ENCODE measurements around the gene NR3C1. TPM values are rescaled to one million over a fixed set of nuclear protein-coding genes. Genes with fewer than 3 reads are reported as not detected.
A peak's percentile ranks its signal among the peaks of the same experiment; 100 is the strongest.

Gene NR3C1
- total and polyA plus RNA-seq, 2 of the 13 experiments (the other 11 are each of a cell fraction or from before 2014, with no cell fraction given) = 10.0 to 24.3 TPM

GRCh38 chr5:143402017-143402552 is 1.4 kb downstream of the NR3C1 start (continued):
- TF ChIP-seq ZNF281 (CRISPR knock-in tag; IDR thresholded peaks at IDR 0.05; ENCODE audit: borderline replicate concordance) (no peak), SIN3B (IDR thresholded peaks at IDR 0.05; ENCODE audit: low read length) (no peak), ZNF253 (CRISPR knock-in tag; IDR thresholded peaks at IDR 0.05; ENCODE audit: borderline replicate concordance) (no peak), NFYC (CRISPR knock-in tag; IDR thresholded peaks at IDR 0.05) (no peak), ZNF614 (CRISPR knock-in tag; IDR thresholded peaks at IDR 0.05; ENCODE audit: borderline replicate concordance) (no peak), CCDC6 (CRISPR knock-in tag; IDR thresholded peaks at IDR 0.05) (0 out of 2 replicates have a peak, but pooled peaks have one; percentile 38), RBM39 (IDR thresholded peaks at IDR 0.05; ENCODE audit: low read depth, low read length, poor library complexity, severe bottlenecking) (no peak), ZMYM4 (CRISPR knock-in tag; IDR thresholded peaks at IDR 0.05) (0 out of 2 replicates have a peak, but pooled peaks have one; percentile 6), CREBL2 (CRISPR knock-in tag; IDR thresholded peaks at IDR 0.05; ENCODE audit: borderline replicate concordance) (no peak), ZNF792 (CRISPR knock-in tag; IDR thresholded peaks at IDR 0.05) (no peak), PHB2 (IDR thresholded peaks at IDR 0.05; ENCODE audit: partially characterized antibody) (no peak), ZNF652 (CRISPR knock-in tag; IDR thresholded peaks at IDR 0.05; ENCODE audit: borderline replicate concordance, low read depth) (no peak), NCOA2 (CRISPR knock-in tag; IDR thresholded peaks at IDR 0.05) (0 out of 2 replicates have a peak, but pooled peaks have one; percentile 6), KDM5B (CRISPR knock-in tag; IDR thresholded peaks at IDR 0.05; ENCODE audit: borderline replicate concordance) (no peak), DMAP1 (CRISPR knock-in tag; IDR thresholded peaks at IDR 0.05) (0 out of 2 replicates have a peak, but pooled peaks have one; percentile 29), ZNF367 (CRISPR knock-in tag; IDR thresholded peaks at IDR 0.05; ENCODE audit: borderline replicate concordance) (no peak), TAF1 (CRISPR knock-in tag; IDR thresholded peaks at IDR 0.05) (no peak), ZNF776 (CRISPR knock-in tag; IDR thresholded peaks at IDR 0.05) (no peak)
- TF ChIP-seq, protein P1, sequence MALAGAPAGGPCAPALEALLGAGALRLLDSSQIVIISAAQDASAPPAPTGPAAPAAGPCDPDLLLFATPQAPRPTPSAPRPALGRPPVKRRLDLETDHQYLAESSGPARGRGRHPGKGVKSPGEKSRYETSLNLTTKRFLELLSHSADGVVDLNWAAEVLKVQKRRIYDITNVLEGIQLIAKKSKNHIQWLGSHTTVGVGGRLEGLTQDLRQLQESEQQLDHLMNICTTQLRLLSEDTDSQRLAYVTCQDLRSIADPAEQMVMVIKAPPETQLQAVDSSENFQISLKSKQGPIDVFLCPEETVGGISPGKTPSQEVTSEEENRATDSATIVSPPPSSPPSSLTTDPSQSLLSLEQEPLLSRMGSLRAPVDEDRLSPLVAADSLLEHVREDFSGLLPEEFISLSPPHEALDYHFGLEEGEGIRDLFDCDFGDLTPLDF (CRISPR knock-in tag; IDR thresholded peaks at IDR 0.05) = no peak
- TF ChIP-seq, protein P2, sequence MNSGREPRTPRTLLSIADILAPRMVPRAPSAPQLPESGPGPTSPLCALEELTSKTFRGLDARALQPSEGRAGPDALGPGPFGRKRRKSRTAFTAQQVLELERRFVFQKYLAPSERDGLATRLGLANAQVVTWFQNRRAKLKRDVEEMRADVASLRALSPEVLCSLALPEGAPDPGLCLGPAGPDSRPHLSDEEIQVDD (CRISPR knock-in tag; IDR thresholded peaks at IDR 0.05; ENCODE audit: borderline replicate concordance) = no peak
- TF ChIP-seq, protein P3, sequence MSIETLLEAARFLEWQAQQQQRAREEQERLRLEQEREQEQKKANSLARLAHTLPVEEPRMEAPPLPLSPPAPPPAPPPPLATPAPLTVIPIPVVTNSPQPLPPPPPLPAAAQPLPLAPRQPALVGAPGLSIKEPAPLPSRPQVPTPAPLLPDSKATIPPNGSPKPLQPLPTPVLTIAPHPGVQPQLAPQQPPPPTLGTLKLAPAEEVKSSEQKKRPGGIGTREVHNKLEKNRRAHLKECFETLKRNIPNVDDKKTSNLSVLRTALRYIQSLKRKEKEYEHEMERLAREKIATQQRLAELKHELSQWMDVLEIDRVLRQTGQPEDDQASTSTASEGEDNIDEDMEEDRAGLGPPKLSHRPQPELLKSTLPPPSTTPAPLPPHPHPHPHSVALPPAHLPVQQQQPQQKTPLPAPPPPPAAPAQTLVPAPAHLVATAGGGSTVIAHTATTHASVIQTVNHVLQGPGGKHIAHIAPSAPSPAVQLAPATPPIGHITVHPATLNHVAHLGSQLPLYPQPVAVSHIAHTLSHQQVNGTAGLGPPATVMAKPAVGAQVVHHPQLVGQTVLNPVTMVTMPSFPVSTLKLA (IDR thresholded peaks at IDR 0.05) = 0 out of 2 replicates have a peak, but pooled peaks have one; percentile 7
- TF ChIP-seq, protein P4, sequence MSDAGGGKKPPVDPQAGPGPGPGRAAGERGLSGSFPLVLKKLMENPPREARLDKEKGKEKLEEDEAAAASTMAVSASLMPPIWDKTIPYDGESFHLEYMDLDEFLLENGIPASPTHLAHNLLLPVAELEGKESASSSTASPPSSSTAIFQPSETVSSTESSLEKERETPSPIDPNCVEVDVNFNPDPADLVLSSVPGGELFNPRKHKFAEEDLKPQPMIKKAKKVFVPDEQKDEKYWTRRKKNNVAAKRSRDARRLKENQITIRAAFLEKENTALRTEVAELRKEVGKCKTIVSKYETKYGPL (CRISPR knock-in tag; IDR thresholded peaks at IDR 0.05) = no peak
- TF ChIP-seq, protein P5, sequence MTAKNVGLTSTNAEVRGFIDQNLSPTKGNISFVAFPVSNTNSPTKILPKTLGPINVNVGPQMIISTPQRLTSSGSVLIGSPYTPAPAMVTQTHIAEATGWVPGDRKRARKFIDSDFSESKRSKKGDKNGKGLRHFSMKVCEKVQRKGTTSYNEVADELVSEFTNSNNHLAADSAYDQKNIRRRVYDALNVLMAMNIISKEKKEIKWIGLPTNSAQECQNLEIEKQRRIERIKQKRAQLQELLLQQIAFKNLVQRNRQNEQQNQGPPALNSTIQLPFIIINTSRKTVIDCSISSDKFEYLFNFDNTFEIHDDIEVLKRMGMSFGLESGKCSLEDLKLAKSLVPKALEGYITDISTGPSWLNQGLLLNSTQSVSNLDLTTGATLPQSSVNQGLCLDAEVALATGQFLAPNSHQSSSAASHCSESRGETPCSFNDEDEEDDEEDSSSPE (CRISPR knock-in tag; IDR thresholded peaks at IDR 0.05) = no peak

Measured in HepG2 (cell line).